OCI-LY1 (cell line): ENCODE results near the gene KCNK1.

Experiments used
- H2AFZ ChIP-seq: fragments of 200-600 bp; sonication (generic), shearing (Covaris generic); 2 replicates; pipeline ENCODE4 v1.6.0; 2014; ENCODE audit warnings: antibody characterized with exemption, mild to moderate bottlenecking, low read length
- H3F3A ChIP-seq: fragments of 200-600 bp; sonication (generic), shearing (Covaris generic); 2 replicates; pipeline ENCODE4 v1.6.0; 2014; ENCODE audit warnings: mild to moderate bottlenecking, antibody characterized with exemption, low read length, moderate library complexity; ENCODE audit not compliant: insufficient read depth
- H3K27ac ChIP-seq: fragments of 200-600 bp; sonication (generic); 2 replicates; pipeline ENCODE4 v1.5.1; 2014; ENCODE audit warnings: low read length, mixed run types, mild to moderate bottlenecking, low read depth; ENCODE audit not compliant: poor library complexity, severe bottlenecking
- H3K27me3 ChIP-seq: fragments of 200-600 bp; sonication (generic); 2 replicates; pipeline ENCODE4 v1.6.0; 2014; ENCODE audit warnings: antibody characterized with exemption, mild to moderate bottlenecking, low read length, moderate library complexity; ENCODE audit not compliant: insufficient read depth
- H3K36me3 ChIP-seq: fragments of 200-600 bp; sonication (generic); 2 replicates; pipeline ENCODE4 v1.6.1; 2014; ENCODE audit warnings: mild to moderate bottlenecking, antibody characterized with exemption, low read length, moderate library complexity, mixed read lengths; ENCODE audit not compliant: insufficient read depth
- H3K4me1 ChIP-seq: fragments of 200-600 bp; sonication (generic); 2 replicates; pipeline ENCODE4 v1.5.1; 2014; ENCODE audit warnings: mild to moderate bottlenecking, low read length, moderate library complexity; ENCODE audit not compliant: insufficient read depth, severe bottlenecking
- H3K4me2 ChIP-seq: fragments of 200-600 bp; sonication (generic), shearing (Covaris generic); 2 replicates; pipeline ENCODE4 v1.6.1; 2014; ENCODE audit warnings: low read length
- H3K4me3 ChIP-seq: fragments of 200-600 bp; sonication (generic); 2 replicates; pipeline ENCODE4 v1.5.1; 2014; ENCODE audit warnings: low read length, low read depth, mild to moderate bottlenecking, mixed read lengths; ENCODE audit not compliant: poor library complexity, severe bottlenecking
- H3K79me2 ChIP-seq: fragments of 200-600 bp; shearing (Covaris generic); 2 replicates; pipeline ENCODE4 v1.6.1; 2016; ENCODE audit warnings: mixed run types, low read length, mixed read lengths; ENCODE audit not compliant: insufficient read depth
- H3K9ac ChIP-seq: fragments of 200-600 bp; sonication (generic), shearing (Covaris generic); 2 replicates; pipeline ENCODE4 v1.6.1; 2014; ENCODE audit warnings: mild to moderate bottlenecking, low read length, mixed read lengths
- H3K9me2 ChIP-seq: fragments of 200-600 bp; sonication (generic), shearing (Covaris generic); 2 replicates; pipeline ENCODE4 v1.6.1; 2014; ENCODE audit warnings: low read depth, mild to moderate bottlenecking, low read length, mixed read lengths
- H3K9me3 ChIP-seq: fragments of 200-600 bp; shearing (Covaris generic); 2 replicates; pipeline ENCODE4 v1.6.1; 2014; ENCODE audit warnings: low read length, mixed read lengths
- H4K20me1 ChIP-seq: fragments of 200-600 bp; sonication (generic), shearing (Covaris generic); 2 replicates; pipeline ENCODE4 v1.6.0; 2016; ENCODE audit warnings: mild to moderate bottlenecking, low read length; ENCODE audit not compliant: insufficient read depth
- EZH2 ChIP-seq: fragments of 200-600 bp; sonication (generic), shearing (Covaris generic); IDR thresholded peaks from 2 replicates; pipeline ENCODE4 v1.8.0; 2017; ENCODE audit warnings: borderline replicate concordance, mixed run types, mild to moderate bottlenecking, antibody characterized with exemption, low read length, moderate library complexity, mixed read lengths
- TF ChIP-seq, protein P1 (sequence below): fragments of 200-600 bp; sonication (generic), shearing (Covaris generic); IDR thresholded peaks from 2 replicates; pipeline ENCODE4 v1.5.1; 2017; ENCODE audit warnings: mild to moderate bottlenecking, antibody characterized with exemption, low read length, moderate library complexity, mixed read lengths

KCNK1 gene

DNA sequence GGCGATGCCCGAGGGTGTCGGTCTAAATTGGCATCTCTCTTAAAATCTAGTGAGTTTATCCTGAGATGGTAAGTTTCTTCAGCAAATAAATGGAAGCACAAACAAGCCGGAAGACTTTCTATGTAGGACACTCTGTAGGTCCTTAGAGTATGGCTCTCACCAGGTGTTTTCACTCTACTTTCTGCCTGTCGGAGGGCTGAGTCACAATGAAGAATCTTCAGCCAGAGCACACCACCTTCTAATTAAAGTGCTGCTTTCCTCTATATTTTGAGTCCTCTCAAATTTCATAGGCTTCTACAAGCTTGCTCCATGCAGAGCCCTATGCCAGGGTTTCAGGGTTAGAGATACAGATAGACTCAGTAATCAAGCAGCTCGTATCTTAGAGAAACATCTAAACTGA, 27.1 kb downstream of the KCNK1 start:
- no peaks in the 10 kb centered on the region for H3K9me3 ChIP-seq
- H3K9ac ChIP-seq = no peak overlapping the region
- H3K4me1 ChIP-seq = no peaks in the 10 kb centered on the region
- H3K4me3 ChIP-seq = no peak overlapping the region
- H3F3A ChIP-seq = no peaks in the 10 kb centered on the region
- H3K9me2 ChIP-seq = no peaks in the 10 kb centered on the region
- H4K20me1 ChIP-seq = no peaks in the 10 kb centered on the region
- H3K27ac ChIP-seq = no peak overlapping the region
- no peak overlapping the region for H3K4me2 ChIP-seq
- TF ChIP-seq, protein P1, sequence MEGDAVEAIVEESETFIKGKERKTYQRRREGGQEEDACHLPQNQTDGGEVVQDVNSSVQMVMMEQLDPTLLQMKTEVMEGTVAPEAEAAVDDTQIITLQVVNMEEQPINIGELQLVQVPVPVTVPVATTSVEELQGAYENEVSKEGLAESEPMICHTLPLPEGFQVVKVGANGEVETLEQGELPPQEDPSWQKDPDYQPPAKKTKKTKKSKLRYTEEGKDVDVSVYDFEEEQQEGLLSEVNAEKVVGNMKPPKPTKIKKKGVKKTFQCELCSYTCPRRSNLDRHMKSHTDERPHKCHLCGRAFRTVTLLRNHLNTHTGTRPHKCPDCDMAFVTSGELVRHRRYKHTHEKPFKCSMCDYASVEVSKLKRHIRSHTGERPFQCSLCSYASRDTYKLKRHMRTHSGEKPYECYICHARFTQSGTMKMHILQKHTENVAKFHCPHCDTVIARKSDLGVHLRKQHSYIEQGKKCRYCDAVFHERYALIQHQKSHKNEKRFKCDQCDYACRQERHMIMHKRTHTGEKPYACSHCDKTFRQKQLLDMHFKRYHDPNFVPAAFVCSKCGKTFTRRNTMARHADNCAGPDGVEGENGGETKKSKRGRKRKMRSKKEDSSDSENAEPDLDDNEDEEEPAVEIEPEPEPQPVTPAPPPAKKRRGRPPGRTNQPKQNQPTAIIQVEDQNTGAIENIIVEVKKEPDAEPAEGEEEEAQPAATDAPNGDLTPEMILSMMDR = no peak
- TF ChIP-seq EZH2 = no peak
- no peaks in the 10 kb centered on the region for H3K79me2 ChIP-seq
- H3K27me3 ChIP-seq = no peaks in the 10 kb centered on the region
- H3K36me3 ChIP-seq = no peaks in the 10 kb centered on the region
- no peak overlapping the region for H2AFZ ChIP-seq

DNA sequence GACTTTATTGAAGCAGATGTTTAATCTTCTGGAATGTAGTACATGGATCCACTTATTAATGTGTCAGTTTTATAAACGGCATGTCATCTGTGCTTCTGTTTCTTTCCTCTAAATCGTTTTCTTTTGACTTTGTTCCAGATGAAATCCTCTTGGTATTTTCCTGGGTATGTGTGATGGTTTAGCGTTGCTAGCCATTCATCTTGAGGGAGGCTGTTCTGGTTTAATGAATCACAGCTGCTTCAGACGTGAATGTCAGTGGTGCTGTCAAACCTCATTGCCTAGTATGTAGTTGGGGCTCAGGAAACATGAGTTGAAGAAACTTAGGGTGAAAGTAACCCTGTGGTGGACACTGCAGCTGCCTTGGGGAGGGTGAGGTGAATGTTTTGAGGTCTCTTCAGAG, 33.2 kb downstream of the KCNK1 start:
- no peak overlapping the region for H3K27ac ChIP-seq
- H3K9ac ChIP-seq = no peak overlapping the region
- no peak overlapping the region for H3K4me2 ChIP-seq
- H3K27me3 ChIP-seq = no peaks in the 10 kb centered on the region
- no peak overlapping the region for H3K4me3 ChIP-seq
- no peaks in the 10 kb centered on the region for H3K9me2 ChIP-seq
- H4K20me1 ChIP-seq = no peaks in the 10 kb centered on the region
- H3K79me2 ChIP-seq = no peaks in the 10 kb centered on the region
- H3F3A ChIP-seq = no peaks in the 10 kb centered on the region
- no peak overlapping the region for H2AFZ ChIP-seq
- H3K36me3 ChIP-seq = no peaks in the 10 kb centered on the region
- no peaks in the 10 kb centered on the region for H3K9me3 ChIP-seq
- TF ChIP-seq EZH2 = no peak
- TF ChIP-seq, protein P1 = no peak
- H3K4me1 ChIP-seq = no peaks in the 10 kb centered on the region

DNA sequence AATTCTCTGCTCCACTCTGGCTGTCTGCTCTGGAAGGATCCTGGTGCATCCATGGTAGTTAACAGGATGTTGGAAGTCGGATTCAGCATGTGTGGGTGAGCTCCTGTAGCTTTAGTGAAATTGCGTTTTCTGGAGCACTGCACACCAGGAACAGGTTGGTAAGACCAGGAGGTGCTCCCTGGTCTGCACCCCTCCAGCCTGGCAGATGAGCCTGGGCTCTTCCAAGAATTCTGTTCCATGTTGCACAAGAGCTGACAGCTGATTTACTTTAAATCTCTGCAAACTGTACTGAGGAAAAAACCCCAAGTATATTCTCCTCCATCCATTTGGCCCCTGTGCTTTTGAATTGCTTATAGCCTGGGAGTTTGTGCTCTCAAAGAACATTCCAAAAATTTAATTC, 33.7 kb downstream of the KCNK1 start:
- TF ChIP-seq EZH2 = no peak
- TF ChIP-seq, protein P1 = no peak
- H3K27me3 ChIP-seq = no peaks in the 10 kb centered on the region
- no peaks in the 10 kb centered on the region for H3F3A ChIP-seq
- H4K20me1 ChIP-seq = no peaks in the 10 kb centered on the region
- H3K27ac ChIP-seq = no peak overlapping the region
- H3K4me2 ChIP-seq = no peak overlapping the region
- no peaks in the 10 kb centered on the region for H3K9me2 ChIP-seq
- H3K4me3 ChIP-seq = no peak overlapping the region
- no peaks in the 10 kb centered on the region for H3K79me2 ChIP-seq
- H3K36me3 ChIP-seq = no peaks in the 10 kb centered on the region
- H3K9ac ChIP-seq = no peak overlapping the region
- no peaks in the 10 kb centered on the region for H3K9me3 ChIP-seq
- H3K4me1 ChIP-seq = no peaks in the 10 kb centered on the region
- no peak overlapping the region for H2AFZ ChIP-seq
